ENCODE measurements around the gene ORAI3.

DNA sequence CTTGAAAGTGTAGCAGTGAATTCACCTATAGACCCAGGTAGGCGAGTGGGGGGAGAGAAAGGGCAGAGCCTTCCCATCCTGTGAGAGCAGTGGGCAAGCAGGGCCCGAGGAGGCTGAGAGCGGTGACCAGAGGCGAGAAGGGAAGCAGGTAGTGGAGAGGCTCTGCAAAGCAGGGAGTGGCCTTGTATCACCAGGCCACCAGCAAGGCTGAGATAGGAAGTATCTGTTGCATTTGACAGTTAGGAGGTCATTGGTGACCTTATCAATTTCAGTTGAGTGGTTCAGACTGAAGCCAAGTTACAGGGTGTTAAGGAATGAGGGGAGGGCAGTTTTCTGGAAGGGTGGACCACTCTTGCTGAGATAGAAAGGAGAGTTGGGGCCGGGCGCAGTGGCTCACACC lies 25.5 kb downstream of the ORAI3 start:
- TF ChIP-seq, protein P1, sequence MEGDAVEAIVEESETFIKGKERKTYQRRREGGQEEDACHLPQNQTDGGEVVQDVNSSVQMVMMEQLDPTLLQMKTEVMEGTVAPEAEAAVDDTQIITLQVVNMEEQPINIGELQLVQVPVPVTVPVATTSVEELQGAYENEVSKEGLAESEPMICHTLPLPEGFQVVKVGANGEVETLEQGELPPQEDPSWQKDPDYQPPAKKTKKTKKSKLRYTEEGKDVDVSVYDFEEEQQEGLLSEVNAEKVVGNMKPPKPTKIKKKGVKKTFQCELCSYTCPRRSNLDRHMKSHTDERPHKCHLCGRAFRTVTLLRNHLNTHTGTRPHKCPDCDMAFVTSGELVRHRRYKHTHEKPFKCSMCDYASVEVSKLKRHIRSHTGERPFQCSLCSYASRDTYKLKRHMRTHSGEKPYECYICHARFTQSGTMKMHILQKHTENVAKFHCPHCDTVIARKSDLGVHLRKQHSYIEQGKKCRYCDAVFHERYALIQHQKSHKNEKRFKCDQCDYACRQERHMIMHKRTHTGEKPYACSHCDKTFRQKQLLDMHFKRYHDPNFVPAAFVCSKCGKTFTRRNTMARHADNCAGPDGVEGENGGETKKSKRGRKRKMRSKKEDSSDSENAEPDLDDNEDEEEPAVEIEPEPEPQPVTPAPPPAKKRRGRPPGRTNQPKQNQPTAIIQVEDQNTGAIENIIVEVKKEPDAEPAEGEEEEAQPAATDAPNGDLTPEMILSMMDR (IDR thresholded peaks at IDR 0.05), result no peak
- TF ChIP-seq POLR2A (IDR thresholded peaks at IDR 0.05), result no peak

Data from testis (tissue), 2 donors.